Measurements from ENCODE around the gene BCAS3.
A peak's percentile ranks its signal among the peaks of the same experiment; 100 is the strongest.

BCAS3 gene

DNA sequence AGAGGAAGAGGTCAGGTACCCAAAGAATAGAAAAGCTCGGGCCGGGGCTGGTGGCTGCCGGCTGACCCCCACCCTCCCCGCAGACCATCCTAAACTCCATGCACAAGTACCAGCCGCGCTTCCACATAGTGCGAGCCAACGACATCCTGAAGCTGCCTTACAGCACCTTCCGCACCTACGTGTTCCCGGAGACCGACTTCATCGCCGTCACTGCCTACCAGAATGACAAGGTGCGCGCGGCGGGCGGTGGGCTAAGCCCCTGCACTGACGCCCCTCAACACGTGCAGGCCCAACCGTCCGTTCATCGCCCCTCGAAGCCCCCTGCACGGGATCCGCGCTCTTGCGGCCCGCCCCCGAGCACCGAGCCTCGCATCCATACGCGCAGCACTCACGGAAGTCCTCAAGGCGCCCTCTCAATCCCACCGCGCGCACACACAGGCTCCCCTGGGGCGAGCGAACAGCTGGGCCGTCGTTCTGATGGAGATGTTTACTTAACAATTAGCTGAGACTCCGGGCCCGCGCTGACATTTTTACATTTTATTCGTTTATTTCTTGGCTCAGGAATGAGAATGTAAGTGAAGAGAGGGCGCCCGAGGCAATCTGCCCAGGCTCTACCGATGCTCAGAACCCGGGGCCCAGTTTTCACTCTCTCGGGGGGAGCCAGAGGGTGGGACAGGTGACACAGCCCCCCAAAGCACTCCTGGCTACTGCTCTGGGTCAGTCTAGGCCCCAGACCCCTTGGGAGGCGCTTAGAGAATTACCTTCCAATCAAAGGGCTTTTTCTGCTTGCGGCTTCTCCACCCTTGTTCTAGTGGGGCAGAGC lies 725.5 kb downstream of the BCAS3 start:
- DNase-seq (ENCODE audit: low read depth in 2 of 2, low spot score in 1 of 2), result no peak

DNA sequence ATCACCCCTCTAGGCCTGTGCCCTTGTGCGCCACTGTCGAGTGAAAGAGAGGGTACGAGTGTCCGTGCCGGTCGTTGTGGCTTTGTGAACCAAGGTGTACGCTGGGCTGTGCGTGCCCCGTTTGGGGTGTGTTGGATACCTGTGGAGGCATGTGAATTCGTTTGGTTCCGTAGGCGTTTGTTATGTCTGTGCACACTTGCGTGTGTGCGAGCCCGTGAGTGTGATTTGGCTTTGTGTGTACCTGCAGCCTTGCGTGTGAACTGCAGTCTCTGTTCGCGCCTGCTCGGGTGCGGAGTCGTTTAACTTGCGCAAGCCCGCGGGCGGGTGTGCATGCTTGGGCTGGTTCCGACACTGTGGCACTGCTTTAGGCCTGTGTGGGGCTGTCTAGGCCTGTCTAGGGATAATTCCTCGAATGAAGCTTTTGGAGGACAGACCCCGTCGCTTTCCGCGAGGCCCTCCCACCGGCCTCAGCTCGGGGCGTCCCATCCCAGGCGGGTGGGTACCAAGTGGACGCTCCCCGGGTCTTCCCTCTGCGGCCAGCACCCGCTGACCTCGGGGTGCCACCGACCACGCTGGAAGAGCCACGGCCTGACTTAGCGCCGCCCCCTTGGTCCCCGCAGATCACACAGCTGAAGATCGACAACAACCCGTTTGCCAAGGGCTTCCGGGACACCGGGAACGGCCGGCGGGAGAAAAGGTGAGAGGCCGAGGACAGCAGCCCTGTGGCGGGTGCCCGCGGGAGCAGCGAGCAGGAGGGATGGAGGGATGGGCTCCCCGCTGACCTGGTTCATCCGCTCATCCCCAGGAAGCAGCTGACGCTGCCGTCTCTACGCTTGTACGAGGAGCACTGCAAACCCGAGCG lies 726.4 kb downstream of the BCAS3 start:
- DNase-seq (ENCODE audit: low read depth in 2 of 2, low spot score in 1 of 2), result no peak

DNA sequence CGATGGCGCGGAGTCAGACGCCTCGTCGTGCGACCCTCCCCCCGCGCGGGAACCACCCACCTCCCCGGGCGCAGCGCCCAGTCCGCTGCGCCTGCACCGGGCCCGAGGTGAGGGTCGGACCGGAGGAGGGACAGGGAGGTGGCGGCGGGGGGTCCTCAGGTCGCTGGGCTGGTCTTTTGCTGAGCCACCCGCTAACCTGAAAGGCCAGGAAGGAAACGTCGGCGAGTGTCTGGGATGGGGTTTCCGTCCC lies 726.9 kb downstream of the BCAS3 start:
- no peak for DNase-seq (ENCODE audit: low read depth in 2 of 2, low spot score in 1 of 2)

- no peak for DNase-seq (ENCODE audit: low read depth in 2 of 2, low spot score in 1 of 2)
Observed at GRCh38 chr17:61404913-61405685, 727.4 kb downstream of the BCAS3 start.

DNA sequence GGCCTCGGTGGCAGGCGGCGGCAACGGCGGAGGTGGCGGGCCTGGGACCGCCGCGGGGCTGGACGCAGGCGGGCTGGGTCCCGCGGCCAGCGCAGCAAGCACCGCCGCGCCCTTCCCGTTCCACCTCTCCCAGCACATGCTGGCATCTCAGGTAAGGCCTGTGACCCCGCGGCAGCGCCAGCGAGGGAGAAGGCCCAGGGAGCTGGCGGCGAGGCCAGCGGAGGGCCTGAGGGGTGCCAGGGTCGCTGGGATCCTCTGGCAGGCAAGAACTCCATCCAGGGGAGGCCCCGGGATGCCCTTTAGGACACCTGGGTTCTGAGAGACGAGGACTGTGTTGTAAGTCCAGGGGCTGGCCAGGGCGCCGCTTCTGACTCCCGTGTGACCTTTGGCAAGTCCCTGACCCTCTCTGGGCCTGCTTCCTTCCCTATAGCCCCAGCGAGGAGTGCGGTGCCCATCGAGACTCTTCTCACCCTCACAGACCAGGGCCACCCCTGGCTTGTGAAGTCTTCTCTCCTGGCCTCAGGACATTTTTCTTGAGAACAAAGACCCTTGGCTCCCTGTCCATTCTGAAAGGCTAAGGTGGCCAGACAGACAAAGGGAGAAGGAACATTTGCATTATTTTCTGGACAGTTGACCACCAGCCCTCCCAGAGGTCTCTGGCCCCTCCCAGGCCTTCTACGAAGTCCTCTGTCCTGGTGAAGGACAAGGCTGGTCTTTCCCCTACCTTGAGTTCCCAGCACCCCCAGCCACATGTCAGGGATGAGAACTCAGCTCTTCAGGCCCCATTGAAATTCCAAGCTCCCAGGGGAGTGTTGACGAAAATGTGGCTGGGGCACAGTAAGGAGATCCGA lies 728.3 kb downstream of the BCAS3 start:
- DNase-seq (ENCODE audit: low read depth in 2 of 2, low spot score in 1 of 2), result no peak

GRCh38 chr17:61406537-61406845 lies 728.8 kb downstream of the BCAS3 start:
- DNase-seq (ENCODE audit: low read depth in 2 of 2, low spot score in 1 of 2), result no peak

DNA sequence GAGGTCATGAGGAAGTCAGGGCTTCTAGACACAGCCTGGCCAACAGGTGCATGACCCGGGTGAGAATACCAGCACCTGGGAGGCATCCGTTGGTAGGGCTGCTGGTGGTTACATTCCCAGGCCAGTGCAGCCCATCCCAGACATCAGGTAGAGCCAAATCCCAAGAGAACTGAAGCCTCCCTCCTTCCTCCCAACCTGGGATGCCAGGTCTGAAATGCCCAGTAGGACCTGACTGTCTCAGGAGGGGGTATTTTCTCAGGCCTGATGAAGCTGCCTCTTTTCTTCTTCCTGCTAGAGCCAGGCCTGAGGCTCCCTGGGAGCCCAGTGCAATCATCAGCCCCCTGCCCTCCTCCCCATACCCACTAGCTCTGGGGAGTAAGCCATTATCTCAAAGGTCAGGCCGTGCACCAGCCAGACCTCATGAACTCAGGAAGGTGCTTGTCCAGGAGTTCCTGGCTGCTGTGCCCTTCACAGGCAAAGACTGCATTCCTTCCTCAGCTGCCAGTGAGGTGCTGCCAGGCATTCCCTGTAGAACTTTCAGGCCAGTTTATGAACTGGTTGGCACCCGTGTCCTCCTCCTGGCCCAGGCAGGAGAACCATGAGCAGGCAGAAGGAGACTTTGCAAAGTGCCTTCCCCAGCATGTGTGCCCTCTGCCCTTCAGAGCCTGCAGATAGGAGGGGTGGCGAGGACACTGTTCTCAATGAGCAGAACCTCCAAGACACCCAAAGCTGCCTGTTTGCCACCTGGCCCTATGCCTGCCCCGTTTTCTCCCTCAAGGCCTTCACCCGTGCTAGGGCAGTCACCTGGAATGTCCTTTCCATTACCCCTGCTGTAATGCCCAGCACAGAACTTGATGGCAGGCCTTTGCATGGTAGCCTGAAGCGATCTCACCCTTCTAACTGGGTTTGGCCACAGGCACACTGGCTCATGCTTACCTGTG lies 729.6 kb downstream of the BCAS3 start:
- DNase-seq (ENCODE audit: low read depth in 2 of 2, low spot score in 1 of 2), result no peak

- DNase-seq (ENCODE audit: low read depth in 2 of 2, low spot score in 1 of 2), result no peak
Observed at GRCh38 chr17:61408151-61409041, 730.7 kb downstream of the BCAS3 start.

DNA sequence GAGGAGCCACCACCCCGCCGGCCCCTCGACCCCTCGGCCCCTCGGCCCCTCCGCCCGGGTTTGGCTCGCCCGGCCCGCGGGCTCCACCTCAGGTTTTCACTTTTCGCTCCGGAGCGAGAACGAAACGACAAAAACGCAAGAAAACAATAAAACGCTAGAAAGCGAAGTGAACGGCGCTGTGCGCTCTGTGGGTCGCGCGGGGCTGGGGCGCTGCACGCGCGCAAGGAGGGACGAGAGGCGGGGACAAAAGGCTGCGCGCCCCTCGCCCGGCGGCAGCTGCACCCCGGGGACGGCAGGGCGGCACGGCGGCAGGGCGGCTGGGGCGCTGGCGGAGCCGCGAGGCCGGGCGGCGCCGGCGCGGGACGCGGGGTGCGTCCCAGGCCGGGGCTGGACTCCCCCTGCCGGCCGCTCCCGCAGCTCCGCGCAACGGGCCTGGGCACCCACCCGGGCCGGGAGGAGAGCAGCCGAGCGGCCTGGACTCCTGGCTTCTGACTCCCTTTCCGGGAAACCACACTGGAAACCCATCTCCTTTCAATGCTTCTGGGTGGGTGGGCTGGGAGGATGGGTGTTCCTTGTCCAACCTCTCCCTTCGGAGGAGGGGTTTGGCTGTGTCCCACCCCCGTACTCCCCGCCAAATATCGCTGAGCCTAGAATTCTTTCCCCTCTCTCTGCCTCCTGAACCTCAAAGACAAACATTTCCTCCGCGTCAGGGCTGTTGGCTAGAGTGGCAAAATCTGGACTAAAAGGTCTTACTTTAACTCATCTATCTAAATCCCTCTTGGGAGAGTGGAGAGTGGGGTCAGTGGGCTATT lies 731.9 kb downstream of the BCAS3 start:
- no peak for DNase-seq (ENCODE audit: low read depth in 2 of 2, low spot score in 1 of 2)

- DNase-seq (ENCODE audit: low read depth in 2 of 2, low spot score in 1 of 2), result peak; percentile 44 to 55
Observed at GRCh38 chr17:61410141-61411010, 732.7 kb downstream of the BCAS3 start.

DNA sequence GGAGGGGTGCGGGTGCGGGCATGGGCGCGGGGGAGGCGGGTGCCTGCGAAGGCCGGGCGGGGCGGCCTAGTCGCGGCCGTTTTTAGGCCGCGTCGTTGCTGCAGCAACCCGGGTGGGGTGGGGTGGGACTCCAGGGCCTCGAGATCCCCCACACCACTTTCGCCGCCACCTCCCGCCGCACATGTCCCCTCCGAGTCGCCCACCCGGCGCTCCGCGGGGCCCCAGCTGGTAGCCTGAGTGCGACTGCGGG lies 733.3 kb downstream of the BCAS3 start:
- no peak for DNase-seq (ENCODE audit: low read depth in 2 of 2, low spot score in 1 of 2)

GRCh38 chr17:61411261-61412142 lies 733.9 kb downstream of the BCAS3 start:
- no peak for DNase-seq (ENCODE audit: low read depth in 2 of 2, low spot score in 1 of 2)

DNA sequence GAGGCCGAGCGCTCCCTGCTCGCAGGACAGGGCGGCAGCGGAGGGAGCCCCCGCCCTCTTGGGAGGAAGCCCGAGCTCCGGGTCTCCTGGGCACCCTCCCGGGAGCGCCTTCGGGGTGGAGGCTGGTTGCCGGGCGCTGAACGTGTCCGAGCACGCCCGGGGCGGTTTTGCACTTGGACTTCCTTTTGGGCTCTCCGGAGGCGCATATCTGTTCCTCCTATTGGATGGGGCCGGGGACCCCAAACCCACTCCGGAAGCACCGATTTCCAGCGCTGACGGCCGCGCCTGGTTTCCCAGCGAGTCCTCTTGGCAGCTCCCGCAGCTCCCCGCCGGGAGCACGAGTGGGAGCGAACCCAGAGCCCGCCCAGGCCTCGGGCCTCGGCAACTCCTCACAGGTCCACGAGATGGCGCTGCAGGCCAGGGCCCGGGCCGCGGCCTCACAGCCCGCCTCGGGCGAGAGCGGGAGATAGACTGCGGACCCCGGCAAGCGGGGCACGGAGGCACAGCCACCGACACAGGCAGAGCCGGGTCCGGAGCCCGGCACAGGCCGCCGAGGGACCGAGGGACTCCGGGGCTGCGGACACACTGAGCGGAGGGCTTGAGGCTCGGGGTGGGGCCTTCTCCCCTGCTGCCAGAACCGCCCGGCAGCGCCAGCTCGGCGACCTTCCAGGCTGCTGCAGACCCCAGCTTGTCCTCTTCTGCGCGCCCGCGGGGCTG lies 734.6 kb downstream of the BCAS3 start:
- DNase-seq (ENCODE audit: low read depth in 2 of 2, low spot score in 1 of 2), result peak; percentile 43 to 63

DNA sequence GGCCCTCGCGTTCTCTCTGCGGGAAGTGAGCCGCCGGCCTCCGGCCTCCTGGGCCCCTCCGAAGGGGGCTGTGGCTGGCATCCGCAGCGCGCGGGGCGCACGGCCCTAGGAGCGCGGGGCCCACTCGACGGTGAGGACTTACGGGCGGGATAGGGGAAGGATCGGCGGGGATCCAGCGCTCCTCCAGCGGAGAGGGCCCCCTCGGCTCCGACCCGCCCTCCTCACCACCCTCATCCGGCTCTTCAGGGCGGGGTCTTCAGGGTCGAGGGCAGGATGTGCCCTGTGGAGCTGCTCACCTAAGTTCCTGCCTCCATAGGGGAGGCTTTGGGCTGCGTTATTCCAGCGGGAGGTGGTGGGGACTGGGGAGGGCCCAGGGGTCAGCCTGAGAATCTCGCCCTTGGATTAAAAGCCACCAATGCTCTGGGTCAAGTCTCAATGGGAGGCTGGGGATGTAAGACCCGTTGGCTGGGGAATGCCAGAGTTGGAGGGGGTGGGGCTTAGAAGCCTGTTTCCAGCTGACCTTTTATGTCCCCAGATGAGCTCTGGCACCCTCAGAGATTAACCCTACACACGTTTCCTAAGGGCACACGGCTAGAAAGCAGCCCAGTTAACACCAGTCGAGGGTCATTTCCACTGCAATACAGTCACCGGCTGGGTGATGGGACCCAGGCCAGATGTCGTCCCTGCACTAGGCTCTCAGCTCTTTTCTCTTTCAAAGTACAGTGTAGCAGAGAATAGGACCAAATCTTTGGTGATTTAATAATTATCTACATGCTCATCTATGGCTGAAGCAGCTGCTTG lies 735.4 kb downstream of the BCAS3 start:
- DNase-seq (ENCODE audit: low read depth in 2 of 2, low spot score in 1 of 2), result no peak

DNA sequence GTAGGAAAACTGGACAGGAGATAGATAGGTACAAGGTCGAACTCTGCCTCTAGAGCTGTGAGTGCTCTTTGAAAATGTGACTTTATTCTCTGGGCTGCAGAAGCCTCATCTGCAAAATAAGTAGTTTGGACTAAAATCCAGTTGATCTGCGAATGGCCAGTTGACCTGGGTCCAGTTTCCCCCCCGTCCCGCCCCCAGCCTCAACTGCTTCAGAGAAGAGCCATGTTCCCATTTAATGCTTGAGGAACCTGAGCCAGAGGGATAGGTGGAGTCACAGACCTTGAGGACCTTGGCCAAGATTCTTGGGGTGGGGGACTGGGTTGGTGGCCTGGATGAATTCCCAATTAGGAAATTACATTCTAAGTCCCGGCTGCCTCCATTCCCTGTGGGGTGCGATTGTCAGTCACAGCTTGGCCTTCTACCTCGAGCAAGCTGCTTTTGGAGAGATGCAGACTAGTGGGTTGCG lies 736.0 kb downstream of the BCAS3 start:
- no peak for DNase-seq (ENCODE audit: low read depth in 2 of 2, low spot score in 1 of 2)

Measured in stimulated activated CD8-positive, alpha-beta memory T cell treated with anti-CD3 and anti-CD28 coated beads, Interleukin-4, amount 100 ng/mL, for 1 hour (primary cell).